Ascending aorta (tissue), 2 donors: ENCODE results near the gene PIM3. TPM values are rescaled to one million over a fixed set of nuclear protein-coding genes. Genes with fewer than 3 reads are reported as not detected.

Experiments
- DNase-seq, 2 donors: peaks; one replicate each; pipeline ENCODE4 v3.0.0-alpha.2; 2019; ENCODE audit warnings: low spot score in 2 of 2
- H3K27ac ChIP-seq, 2 donors: fragments of 200-600 bp; sonication (generic); one replicate each; pipeline ENCODE4 v1.5.1; 2016 to 2017; ENCODE audit warnings: mild to moderate bottlenecking in 1 of 2
- H3K27me3 ChIP-seq: fragments of 200-600 bp; sonication (generic); one replicate; pipeline ENCODE4 v1.5.1; 2017
- H3K36me3 ChIP-seq, 2 donors: fragments of 200-600 bp; sonication (generic); one replicate each; pipeline ENCODE4 v1.5.1; 2016
- H3K4me1 ChIP-seq, 2 donors: fragments of 200-600 bp; sonication (generic); one replicate each; pipeline ENCODE4 v1.5.1; 2016 to 2017; ENCODE audit warnings: mild to moderate bottlenecking in 1 of 2
- H3K4me3 ChIP-seq, 2 donors: fragments of 200-600 bp; sonication (generic); one replicate each; pipeline ENCODE4 v1.5.1; 2016 to 2017; ENCODE audit warnings: mild to moderate bottlenecking in 1 of 2
- H3K9me3 ChIP-seq, 2 donors: fragments of 200-600 bp; sonication (generic); one replicate each; pipeline ENCODE4 v1.5.1; 2016
- intact Hi-C: fragments of 100-400 bp; cut with DNase I; formaldehyde crosslinking; loops from one replicate; pipeline ENCODE4 v1.15.1; 2023
- total RNA-seq: library from RNA; depleted of rRNA; stranded (reverse); fragments of >200 nt; gene quantifications from one replicate; pipeline ENCODE4 v1.1.0, GENCODE V29; 2016
- TF ChIP-seq, protein P1 (sequence below), 3 experiments: fragments of 200-600 bp in 2 of 3; fragments of 450-650 bp in 1 of 3; sonication (generic) in 2 of 3; IDR thresholded peaks; one replicate each; pipeline ENCODE4 v1.5.1; 2016 to 2019; ENCODE audit warnings: antibody characterized with exemption in 3 of 3, mild to moderate bottlenecking in 1 of 3, moderate library complexity in 1 of 3

PIM3 gene
- total RNA-seq, 1 donor from 2014 or later = 269 TPM

- Histone ChIP-seq H3K9me3 (no peaks in the 10 kb centered on the region), H3K27ac (peak overlapping the region; percentile 88 to 96), H3K36me3 (peaks cover 18 to 22% of the 10 kb centered on the region in 2 donors), H3K27me3 (no peaks in the 10 kb centered on the region), H3K4me1 (peaks cover 0 to 22% of the 10 kb centered on the region in 2 donors), H3K4me3 (peak overlapping the region; percentile 85 to 89)
- peak; percentile 7 to 76 for DNase-seq
- intact Hi-C loops = loop anchor here (2.0 to 10.0 kb wide), 3 partner anchors 108 to 544 kb away; partner anchors contain the start of genes LMF2, NCAPH2, TRABD and ZBED4
- TF ChIP-seq, protein P1, sequence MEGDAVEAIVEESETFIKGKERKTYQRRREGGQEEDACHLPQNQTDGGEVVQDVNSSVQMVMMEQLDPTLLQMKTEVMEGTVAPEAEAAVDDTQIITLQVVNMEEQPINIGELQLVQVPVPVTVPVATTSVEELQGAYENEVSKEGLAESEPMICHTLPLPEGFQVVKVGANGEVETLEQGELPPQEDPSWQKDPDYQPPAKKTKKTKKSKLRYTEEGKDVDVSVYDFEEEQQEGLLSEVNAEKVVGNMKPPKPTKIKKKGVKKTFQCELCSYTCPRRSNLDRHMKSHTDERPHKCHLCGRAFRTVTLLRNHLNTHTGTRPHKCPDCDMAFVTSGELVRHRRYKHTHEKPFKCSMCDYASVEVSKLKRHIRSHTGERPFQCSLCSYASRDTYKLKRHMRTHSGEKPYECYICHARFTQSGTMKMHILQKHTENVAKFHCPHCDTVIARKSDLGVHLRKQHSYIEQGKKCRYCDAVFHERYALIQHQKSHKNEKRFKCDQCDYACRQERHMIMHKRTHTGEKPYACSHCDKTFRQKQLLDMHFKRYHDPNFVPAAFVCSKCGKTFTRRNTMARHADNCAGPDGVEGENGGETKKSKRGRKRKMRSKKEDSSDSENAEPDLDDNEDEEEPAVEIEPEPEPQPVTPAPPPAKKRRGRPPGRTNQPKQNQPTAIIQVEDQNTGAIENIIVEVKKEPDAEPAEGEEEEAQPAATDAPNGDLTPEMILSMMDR (IDR thresholded peaks at IDR 0.05) = no peak
Observed at GRCh38 chr22:49961005-49961600, 531 bp downstream of the PIM3 start.

- intact Hi-C loops = loop anchor here (2.0 to 10.0 kb wide), 3 partner anchors 109 to 543 kb away; partner anchors contain the start of genes LMF2, NCAPH2, TRABD and ZBED4
- peak in 1 of 2 donors; percentile 64 for DNase-seq
- Histone ChIP-seq H3K9me3 (no peaks in the 10 kb centered on the region), H3K27me3 (no peaks in the 10 kb centered on the region), H3K27ac (peak overlapping the region; percentile 88 to 96), H3K4me3 (peak overlapping the region; percentile 85 to 89), H3K36me3 (peaks cover 18 to 22% of the 10 kb centered on the region in 2 donors), H3K4me1 (peaks cover 0 to 28% of the 10 kb centered on the region in 2 donors)
- TF ChIP-seq, protein P1 (IDR thresholded peaks at IDR 0.05) = no peak
Observed at GRCh38 chr22:49961601-49962011, 1.0 kb downstream of the PIM3 start.

DNA sequence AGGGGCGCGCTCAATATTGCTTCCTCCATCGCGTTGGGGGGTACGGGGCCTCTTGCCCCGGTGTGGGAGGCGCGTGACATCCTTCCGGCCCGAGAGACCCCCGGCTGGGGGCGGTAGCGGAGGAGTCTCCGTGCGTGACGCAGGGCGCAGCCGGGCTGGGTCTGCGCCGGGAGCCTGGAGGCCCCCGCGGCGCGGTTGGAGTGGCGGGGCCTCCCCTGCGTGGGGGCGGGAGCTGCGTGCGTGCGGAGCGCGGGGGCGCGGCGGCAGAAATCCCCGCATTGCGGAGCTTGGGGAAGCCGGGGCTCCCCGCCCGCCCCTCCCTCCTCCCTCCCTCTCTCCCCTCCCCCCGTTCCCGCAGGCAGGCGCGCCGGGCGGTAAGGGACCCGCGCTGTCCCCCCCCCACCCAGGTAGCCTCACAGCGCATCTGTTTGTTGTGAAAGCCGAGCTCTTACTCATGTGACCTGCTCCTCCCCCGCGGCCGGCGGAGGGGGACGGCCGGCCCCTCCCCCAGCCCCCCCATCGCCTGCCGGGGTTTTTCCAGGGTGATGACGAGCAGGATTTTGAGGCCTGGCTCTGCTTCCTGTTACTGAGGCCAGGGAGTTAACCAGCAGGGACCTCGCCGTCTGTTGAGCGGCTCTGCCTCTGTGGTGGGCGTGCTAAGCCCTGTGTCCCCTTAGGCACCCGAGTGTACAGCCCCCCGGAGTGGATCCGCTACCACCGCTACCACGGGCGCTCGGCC, 1.6 kb downstream of the PIM3 start:
- peaks cover 0 to 33% of the 10 kb centered on the region in 2 donors for H3K4me1 ChIP-seq
- TF ChIP-seq, protein P1 (IDR thresholded peaks at IDR 0.05) = no peak
- intact Hi-C loops = loop anchor here (5.0 to 10.0 kb wide), 2 partner anchors 225 to 543 kb away; partner anchors contain the start of genes LMF2, NCAPH2 and TRABD

GRCh38 chr22:49962751-49963646, 2.4 kb downstream of the PIM3 start:
- Histone ChIP-seq H3K27me3 (no peaks in the 10 kb centered on the region), H3K36me3 (peaks cover 18 to 22% of the 10 kb centered on the region in 2 donors), H3K4me3 (peak overlapping the region; percentile 85 to 89), H3K27ac (peak overlapping the region; percentile 88 to 96), H3K9me3 (no peaks in the 10 kb centered on the region), H3K4me1 (peaks cover 0 to 40% of the 10 kb centered on the region in 2 donors)
- TF ChIP-seq, protein P1 (IDR thresholded peaks at IDR 0.05) = no peak
- intact Hi-C loops = loop anchor here (5.0 to 10.0 kb wide), 2 partner anchors 224 to 542 kb away; partner anchors contain the start of genes LMF2, NCAPH2 and TRABD
- peak; percentile 10 to 69 for DNase-seq

More for the DNA sequence above, 1.6 kb downstream of the PIM3 start:
- Histone ChIP-seq H3K4me3 (peak overlapping the region; percentile 85 to 89), H3K27ac (peak overlapping the region; percentile 88 to 96), H3K36me3 (peaks cover 18 to 22% of the 10 kb centered on the region in 2 donors), H3K9me3 (no peaks in the 10 kb centered on the region), H3K27me3 (no peaks in the 10 kb centered on the region)
- peak; percentile 85 to 95 for DNase-seq

DNA sequence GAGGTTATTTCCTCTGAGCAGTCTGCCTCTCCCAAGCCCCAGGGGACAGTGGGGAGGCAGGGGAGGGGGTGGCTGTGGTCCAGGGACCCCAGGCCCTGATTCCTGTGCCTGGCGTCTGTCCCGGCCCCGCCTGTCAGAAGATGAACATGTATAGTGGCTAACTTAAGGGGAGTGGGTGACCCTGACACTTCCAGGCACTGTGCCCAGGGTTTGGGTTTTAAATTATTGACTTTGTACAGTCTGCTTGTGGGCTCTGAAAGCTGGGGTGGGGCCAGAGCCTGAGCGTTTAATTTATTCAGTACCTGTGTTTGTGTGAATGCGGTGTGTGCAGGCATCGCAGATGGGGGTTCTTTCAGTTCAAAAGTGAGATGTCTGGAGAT, 3.1 kb downstream of the PIM3 start:
- Histone ChIP-seq H3K4me1 (peaks cover 0 to 40% of the 10 kb centered on the region in 2 donors), H3K27ac (peak overlapping the region; percentile 88 to 96), H3K4me3 (peak overlapping the region; percentile 85 to 89), H3K9me3 (no peaks in the 10 kb centered on the region), H3K36me3 (peaks cover 18 to 22% of the 10 kb centered on the region in 2 donors), H3K27me3 (no peaks in the 10 kb centered on the region)
- intact Hi-C loops = loop anchor here (5.0 to 10.0 kb wide), 2 partner anchors 224 to 541 kb away; partner anchors contain the start of genes LMF2, NCAPH2 and TRABD
- DNase-seq = peak in 1 of 2 donors; percentile 5
- TF ChIP-seq, protein P1 (IDR thresholded peaks at IDR 0.05) = no peak
